H9 (cell line): Measurements from ENCODE around the gene NFKB1. TPM values are rescaled to one million over a fixed set of nuclear protein-coding genes. Genes with fewer than 3 reads are reported as not detected.

ENCODE experiments used
- DNase-seq: peaks from one replicate; pipeline ENCODE4 v3.0.0-alpha.2; 2017
- H2AFZ ChIP-seq: one replicate; pipeline ENCODE4 v1.6.1; 2013; ENCODE audit warnings: mild to moderate bottlenecking, low read length, control low read depth, moderate library complexity
- H2AK5ac ChIP-seq: 2 replicates; pipeline ENCODE4 v1.6.1; 2013; ENCODE audit warnings: low read length, control low read depth, mixed read lengths; ENCODE audit not compliant: insufficient read length
- H2BK120ac ChIP-seq: one replicate; pipeline ENCODE4 v1.6.1; 2013; ENCODE audit warnings: low read depth, mild to moderate bottlenecking, low read length, control low read depth, inconsistent platforms; ENCODE audit not compliant: poor library complexity, severe bottlenecking
- H2BK12ac ChIP-seq: 2 replicates; pipeline ENCODE4 v1.6.1; 2013; ENCODE audit warnings: low read length, control low read depth, mixed read lengths, low read depth; ENCODE audit not compliant: insufficient read length
- H2BK15ac ChIP-seq: 2 replicates; pipeline ENCODE4 v1.6.1; 2013; ENCODE audit warnings: low read depth, low read length, control low read depth
- H2BK20ac ChIP-seq: one replicate; pipeline ENCODE4 v1.6.1; 2013; ENCODE audit warnings: low read depth, mild to moderate bottlenecking, low read length, control low read depth, inconsistent platforms; ENCODE audit not compliant: poor library complexity, severe bottlenecking
- H2BK5ac ChIP-seq: 2 replicates; pipeline ENCODE4 v1.6.1; 2013; ENCODE audit warnings: low read length, control low read depth, mixed read lengths; ENCODE audit not compliant: insufficient read length
- H3K14ac ChIP-seq: 2 replicates; pipeline ENCODE4 v1.6.1; 2013; ENCODE audit warnings: low read length, control low read depth; ENCODE audit not compliant: insufficient read depth
- H3K18ac ChIP-seq: 2 replicates; pipeline ENCODE4 v1.6.1; 2013; ENCODE audit warnings: low read depth, mild to moderate bottlenecking, mixed read lengths, low read length, control low read depth; ENCODE audit not compliant: insufficient read length
- H3K23ac ChIP-seq: 2 replicates; pipeline ENCODE4 v1.6.1; 2013; ENCODE audit warnings: low read length, control low read depth, mixed read lengths, low read depth; ENCODE audit not compliant: insufficient read length
- H3K23me2 ChIP-seq: 2 replicates; pipeline ENCODE4 v1.6.1; 2013; ENCODE audit warnings: low read depth, mild to moderate bottlenecking, mixed read lengths, low read length, control low read depth; ENCODE audit not compliant: insufficient read length, poor library complexity, severe bottlenecking
- H3K27ac ChIP-seq: 2 replicates; pipeline ENCODE4 v1.5.1; 2013; ENCODE audit warnings: low read length, control low read depth, mixed read lengths, low read depth; ENCODE audit not compliant: insufficient read length
- H3K27me3 ChIP-seq: 2 replicates; pipeline ENCODE4 v1.6.1; 2013; ENCODE audit warnings: low read length, control low read depth, inconsistent platforms; ENCODE audit not compliant: insufficient read depth
- H3K4ac ChIP-seq: 2 replicates; pipeline ENCODE4 v1.6.1; 2013; ENCODE audit warnings: low read depth, mild to moderate bottlenecking, control low read depth, inconsistent platforms, low read length, moderate library complexity
- H3K4me1 ChIP-seq: 2 replicates; pipeline ENCODE4 v1.6.1; 2013; ENCODE audit warnings: low read length, control low read depth, inconsistent platforms; ENCODE audit not compliant: insufficient read depth
- H3K4me2 ChIP-seq: 2 replicates; pipeline ENCODE4 v1.6.1; 2013; ENCODE audit warnings: low read length, control low read depth, mixed read lengths; ENCODE audit not compliant: insufficient read length, insufficient read depth
- H3K56ac ChIP-seq: 2 replicates; pipeline ENCODE4 v1.6.1; 2013; ENCODE audit warnings: low read depth, mild to moderate bottlenecking, mixed read lengths, low read length, control low read depth; ENCODE audit not compliant: insufficient read length
- H3K79me1 ChIP-seq: 2 replicates; pipeline ENCODE4 v1.6.1; 2013; ENCODE audit warnings: low read depth, mild to moderate bottlenecking, moderate library complexity, low read length, control low read depth, inconsistent platforms; ENCODE audit not compliant: insufficient read depth, poor library complexity, severe bottlenecking
- H3K79me2 ChIP-seq: 2 replicates; pipeline ENCODE4 v1.6.1; 2013; ENCODE audit warnings: low read length, control low read depth, inconsistent platforms; ENCODE audit not compliant: insufficient read depth
- H3K9ac ChIP-seq: 2 replicates; pipeline ENCODE4 v1.6.1; 2013; ENCODE audit warnings: low read length, control low read depth, mixed read lengths; ENCODE audit not compliant: insufficient read length; ENCODE audit errors: extremely low read depth
- H3K9me3 ChIP-seq: one replicate; pipeline ENCODE4 v1.6.1; 2013; ENCODE audit warnings: low read depth, low read length, inconsistent platforms; ENCODE audit not compliant: control insufficient read depth
- H3T11ph ChIP-seq: one replicate; pipeline ENCODE4 v1.6.1; 2013; ENCODE audit warnings: mild to moderate bottlenecking, low read length, control low read depth, inconsistent platforms
- H4K20me1 ChIP-seq: one replicate; pipeline ENCODE4 v1.6.1; 2013; ENCODE audit not compliant: control insufficient read depth, insufficient read length, insufficient read depth
- H4K5ac ChIP-seq: 2 replicates; pipeline ENCODE4 v1.6.1; 2013; ENCODE audit warnings: low read depth, mild to moderate bottlenecking, mixed read lengths, low read length, control low read depth; ENCODE audit not compliant: insufficient read length
- H4K8ac ChIP-seq: replicated peaks from 2 replicates; pipeline ENCODE4 v1.6.1; 2013; ENCODE audit warnings: low read length, control low read depth, mixed read lengths, low read depth; ENCODE audit not compliant: insufficient read length
- H4K91ac ChIP-seq: 2 replicates; pipeline ENCODE4 v1.6.1; 2013; ENCODE audit warnings: low read depth, mild to moderate bottlenecking, moderate library complexity, mixed read lengths, low read length, control low read depth; ENCODE audit not compliant: insufficient read length
- H3K27ac Mint-ChIP-seq, 3 experiments: 2 replicates in 2 of 3; 3 replicates in 1 of 3; pipeline ENCODE4 v1.8.0; 2020 to 2021; ENCODE audit warnings: mixed read lengths in 3 of 3, mild to moderate bottlenecking in 1 of 3, moderate library complexity in 1 of 3
- H3K27me3 Mint-ChIP-seq: 2 replicates; pipeline ENCODE4 v1.8.0; 2021; ENCODE audit warnings: low read depth, mild to moderate bottlenecking, moderate library complexity, mixed read lengths
- H3K36me3 Mint-ChIP-seq, 3 experiments: 2 replicates in 2 of 3; 3 replicates in 1 of 3; pipeline ENCODE4 v1.8.0; 2020 to 2021; ENCODE audit warnings: low read depth in 3 of 3, mixed read lengths in 3 of 3; ENCODE audit not compliant: insufficient read depth in 1 of 3
- H3K4me1 Mint-ChIP-seq, 2 experiments: 2 replicates each; pipeline ENCODE4 v1.8.0; 2020; ENCODE audit warnings: mixed read lengths in 2 of 2
- H3K4me3 Mint-ChIP-seq, 2 experiments: 2 replicates in 1 of 2; 3 replicates in 1 of 2; pipeline ENCODE4 v1.8.0; 2020 to 2021; ENCODE audit warnings: mild to moderate bottlenecking in 2 of 2, mixed read lengths in 2 of 2, moderate library complexity in 1 of 2
- H3K9me3 Mint-ChIP-seq, 2 experiments: 2 replicates in 1 of 2; 3 replicates in 1 of 2; pipeline ENCODE4 v1.8.0; 2020; ENCODE audit warnings: mild to moderate bottlenecking in 2 of 2, mixed read lengths in 2 of 2, moderate library complexity in 1 of 2
- CTCF ChIP-seq: fragments of 200-600 bp; sonication (generic); conservative IDR thresholded peaks from 3 replicates; pipeline ENCODE4 v1.8.0; 2021; ENCODE audit warnings: antibody characterized with exemption, mild to moderate bottlenecking
- WGBS: extraction: QIAGEN DNeasy Blood & Tissue Kit; methylation state at CpG from one replicate; pipeline ENCODE4 v1.1.7; 2013; ENCODE audit warnings: missing lambda C conversion rate, low lambda C conversion rate, mixed read lengths; ENCODE audit not compliant: insufficient read length; ENCODE audit errors: extremely low coverage; 5-methylcytosine and 5-hydroxymethylcytosine counted together
- total RNA-seq: library from RNA; stranded (reverse); gene quantifications from 2 replicates; pipeline ENCODE4 v1.2.1, GENCODE V29; 2021

The NFKB1 gene
- total RNA-seq, 1 experiment from 2014 or later, result 5.7 TPM

GRCh38 chr4:102601586-102602227, 100.5 kb downstream of the NFKB1 start:
- no peak overlapping the region for H3K4me3 Mint-ChIP-seq
- Histone ChIP-seq H3K4me1 (no peaks in the 10 kb centered on the region), H4K8ac (no peak overlapping the region), H3T11ph (no peak overlapping the region), H2BK5ac (no peak overlapping the region), H3K56ac (no peak overlapping the region), H2BK120ac (no peak overlapping the region), H3K23me2 (no peaks in the 10 kb centered on the region), H3K4ac (no peak overlapping the region), H4K91ac (no peak overlapping the region), H2BK12ac (no peak overlapping the region), H3K23ac (no peak overlapping the region), H4K20me1 (no peaks in the 10 kb centered on the region), H3K9ac (no peak overlapping the region), H2AFZ (no peak overlapping the region), H2BK15ac (no peak overlapping the region), H2AK5ac (no peak overlapping the region), H4K5ac (no peak overlapping the region), H3K18ac (no peak overlapping the region), H2BK20ac (no peak overlapping the region), H3K79me2 (no peaks in the 10 kb centered on the region), H3K27ac (no peak overlapping the region), H3K9me3 (no peaks in the 10 kb centered on the region), H3K14ac (no peak overlapping the region), H3K79me1 (no peaks in the 10 kb centered on the region), H3K4me2 (no peak overlapping the region), H3K27me3 (no peaks in the 10 kb centered on the region)
- H3K27me3 Mint-ChIP-seq, result no peaks in the 10 kb centered on the region
- H3K27ac Mint-ChIP-seq, result peak overlapping the region in 1 of 3 experiments; percentile 36; a peak in 1 of 7 replicates
- no CpG with 5 or more reads among the region's 8 CpGs for WGBS
- H3K36me3 Mint-ChIP-seq, result peaks cover 0 to 3% (median 0%) of the 10 kb centered on the region in 3 experiments; a peak in 1 of 7 replicates
- no peak for TF ChIP-seq CTCF
- H3K9me3 Mint-ChIP-seq, result no peaks in the 10 kb centered on the region
- peaks cover 0 to 4% of the 10 kb centered on the region in 2 experiments; a peak in 1 of 4 replicates for H3K4me1 Mint-ChIP-seq
- no peak for DNase-seq
